ENCODE data around the gene CXCL17.

The CXCL17 gene

GRCh38 chr19:42396381-42397262 lies 46.1 kb downstream of the CXCL17 start:
- DNase-seq: peak; percentile 98

- DNase-seq: no peak
Measured at GRCh38 chr19:42394751-42395150, 48.0 kb downstream of the CXCL17 start.

GRCh38 chr19:42392165-42392564 lies 50.6 kb downstream of the CXCL17 start:
- no peak for DNase-seq

- no peak for DNase-seq
Measured at GRCh38 chr19:42389899-42390298, 52.8 kb downstream of the CXCL17 start, which contains the start of gene CNFN. CNFN (minus strand) TSS chr19:42390297; CDS start chr19:42389037, 1,260 bp downstream.

- no peak for DNase-seq
Measured at GRCh38 chr19:42388851-42389489, 53.8 kb downstream of the CXCL17 start.

GRCh38 chr19:42386974-42387707 lies 55.6 kb downstream of the CXCL17 start:
- DNase-seq: peak; percentile 79

GRCh38 chr19:42380155-42380554 lies 62.6 kb downstream of the CXCL17 start:
- DNase-seq: no peak
